NCI-H510A treated with DMSO at 0.1 percent for 48 hours (cell line): ENCODE results near the gene RHNO1.

ENCODE experiments used
- DNase-seq: peaks from one replicate; lab custom pipeline; 2025; lab: John Stamatoyannopoulos, UW

Gene RHNO1

GRCh38 chr12:2902272-2902880 is 25.4 kb downstream of the RHNO1 start:
- no peak for DNase-seq

GRCh38 chr12:2904260-2904659 is 27.2 kb downstream of the RHNO1 start:
- DNase-seq, result no peak

DNA sequence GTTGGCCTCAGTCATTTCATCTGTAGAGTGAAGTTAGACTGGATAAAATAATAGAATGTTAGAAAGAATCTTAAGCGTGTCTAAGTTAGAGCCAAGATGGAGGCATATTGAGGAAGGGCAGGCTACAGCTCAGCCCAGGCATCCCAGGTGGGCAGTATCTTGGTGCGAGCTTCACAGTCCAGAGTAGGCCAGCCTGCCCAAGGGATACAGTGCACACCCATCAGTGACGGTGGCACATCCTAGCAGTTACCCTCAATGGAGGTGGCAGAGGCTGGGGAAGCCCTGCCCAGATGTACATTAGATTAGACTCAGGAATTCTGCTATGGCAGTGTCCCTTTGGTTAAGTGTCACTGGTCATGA is 35.2 kb downstream of the RHNO1 start:
- no peak for DNase-seq

GRCh38 chr12:2919249-2919648 is 42.2 kb downstream of the RHNO1 start:
- DNase-seq, result no peak

DNA sequence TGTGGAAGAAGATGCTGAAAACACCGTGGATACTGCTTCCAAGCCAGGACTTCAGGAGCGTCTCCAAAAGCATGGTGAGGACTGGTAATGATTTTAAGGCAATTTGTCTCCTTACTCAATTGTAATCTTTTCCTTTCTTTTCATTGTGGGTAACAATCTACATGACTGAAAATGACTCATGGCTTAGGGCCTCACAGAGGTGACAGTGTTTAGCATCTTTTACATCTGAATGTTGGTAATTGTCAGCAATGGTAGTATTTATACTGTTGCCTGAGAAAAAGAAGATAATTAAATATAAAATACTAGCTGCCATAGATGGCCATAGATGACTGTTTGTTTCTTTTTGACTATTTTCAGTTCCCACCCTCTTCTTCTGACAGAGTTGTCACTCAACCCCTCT is 45.3 kb downstream of the RHNO1 start:
- no peak for DNase-seq

DNA sequence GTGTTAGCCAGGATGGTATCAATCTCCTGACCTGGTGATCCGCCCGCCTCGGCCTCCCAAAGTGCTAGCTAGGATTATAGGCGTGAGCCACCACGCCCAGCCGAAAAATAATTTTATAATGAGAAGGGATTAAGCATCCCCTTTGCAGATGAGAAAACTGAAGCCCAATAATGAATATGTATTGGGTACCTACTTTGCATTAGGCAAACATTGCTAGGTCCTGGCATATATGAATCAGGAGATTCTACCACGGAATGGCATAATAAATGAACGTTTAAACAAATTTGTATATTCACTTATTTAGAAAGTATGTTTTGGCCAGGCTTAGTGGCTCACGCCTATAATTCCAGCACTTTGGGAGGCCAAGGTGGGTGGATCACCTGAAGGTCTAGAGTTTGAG is 46.0 kb downstream of the RHNO1 start:
- DNase-seq, result no peak

DNA sequence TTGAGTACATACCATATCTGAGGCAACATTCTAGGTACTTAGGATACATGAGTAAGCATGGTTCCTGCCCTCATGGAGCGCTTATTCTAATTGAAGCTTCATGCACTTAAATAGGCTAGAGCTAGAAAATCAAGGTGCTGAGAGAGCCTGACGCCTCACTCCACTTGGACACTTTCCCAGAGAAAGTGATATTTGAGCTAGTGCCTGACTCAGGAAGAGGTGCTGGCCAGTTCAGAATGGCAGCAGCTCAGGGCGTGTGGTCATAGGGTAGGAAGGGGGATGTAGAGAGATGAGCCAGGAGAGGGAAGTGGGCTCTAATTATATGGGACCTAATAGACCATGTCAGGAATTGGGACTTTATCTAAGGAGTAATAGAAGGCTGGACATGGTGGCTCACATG is 47.0 kb downstream of the RHNO1 start:
- DNase-seq, result no peak

- DNase-seq, result no peak
These were observed 48.4 kb downstream of the RHNO1 start for GRCh38 chr12:2925322-2925995.

DNA sequence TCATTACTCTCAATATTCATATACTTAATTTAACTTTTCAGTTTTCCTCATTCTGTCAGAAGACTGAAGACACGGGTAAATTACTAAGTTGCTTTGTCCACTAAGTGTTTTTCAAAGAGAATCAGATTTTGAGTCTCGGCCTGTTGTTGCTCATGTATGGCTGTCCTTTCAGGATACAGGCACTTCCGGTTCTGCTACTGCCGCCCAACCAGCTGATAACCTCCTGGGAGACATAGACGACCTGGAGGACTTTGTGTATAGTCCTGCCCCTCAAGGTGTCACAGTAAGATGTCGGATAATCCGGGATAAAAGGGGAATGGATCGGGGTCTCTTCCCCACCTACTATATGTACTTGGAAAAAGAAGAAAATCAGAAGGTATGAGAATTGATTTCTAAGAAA is 53.8 kb downstream of the RHNO1 start:
- no peak for DNase-seq

DNA sequence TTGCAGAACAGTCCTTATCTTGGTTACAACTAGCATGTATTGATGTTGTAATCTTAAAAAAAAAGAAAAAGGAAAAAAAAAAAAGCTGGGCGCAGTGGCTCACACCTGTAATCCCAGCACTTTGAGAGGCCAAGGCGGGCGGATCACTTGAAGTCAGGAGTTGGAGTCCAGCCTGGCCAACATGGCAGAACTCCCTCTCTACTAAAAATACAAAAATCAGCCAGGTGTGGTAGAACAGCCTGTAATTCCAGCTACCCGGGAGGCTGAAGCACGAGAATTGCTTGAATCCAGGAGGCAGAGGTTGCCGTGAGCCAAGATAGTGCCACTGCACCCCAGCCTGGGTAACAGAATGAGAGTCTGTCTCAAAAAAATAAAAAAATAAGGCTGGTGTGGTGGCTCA is 56.6 kb downstream of the RHNO1 start:
- no peak for DNase-seq

DNA sequence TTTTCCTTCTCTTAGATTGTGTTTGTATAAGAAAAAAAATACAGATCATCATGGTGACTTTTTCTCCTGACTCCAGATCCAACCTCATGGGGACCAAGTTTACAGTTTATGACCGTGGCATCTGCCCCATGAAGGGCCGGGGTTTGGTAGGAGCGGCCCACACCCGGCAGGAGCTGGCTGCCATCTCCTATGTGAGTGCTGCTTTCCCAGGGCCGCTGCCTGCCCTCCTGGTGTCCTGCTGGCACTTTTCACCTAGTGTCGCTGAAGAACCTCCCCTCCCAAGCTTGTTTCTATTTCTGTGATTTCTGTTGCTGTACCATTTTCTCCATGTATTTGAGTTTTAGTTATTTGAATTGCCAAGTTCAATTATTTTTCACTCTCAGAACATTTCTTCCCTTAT is 57.3 kb downstream of the RHNO1 start:
- DNase-seq, result no peak

- no peak for DNase-seq
These were observed 59.3 kb downstream of the RHNO1 start for GRCh38 chr12:2936301-2936700.

GRCh38 chr12:2937500-2937899 is 60.5 kb downstream of the RHNO1 start:
- no peak for DNase-seq
